Activated CD4-positive, CD25-positive, alpha-beta regulatory T cell treated with anti-CD3 and anti-CD28 coated beads, Interleukin-2, amount 50 U/mL, for 72 hours (primary cell): ENCODE results near the gene DHX35.

Source experiments
- DNase-seq: peaks from one replicate; pipeline ENCODE4 v3.0.0; 2021

DHX35 gene

GRCh38 chr20:39032997-39033396 lies 70.9 kb downstream of the DHX35 start:
- DNase-seq, result no peak

GRCh38 chr20:39036011-39036410 lies 73.9 kb downstream of the DHX35 start:
- DNase-seq, result no peak

GRCh38 chr20:39036851-39037250 lies 74.7 kb downstream of the DHX35 start:
- no peak for DNase-seq

GRCh38 chr20:39038047-39038446 lies 75.9 kb downstream of the DHX35 start:
- no peak for DNase-seq

- DNase-seq, result no peak
These were observed 76.4 kb downstream of the DHX35 start for GRCh38 chr20:39038495-39038894.

GRCh38 chr20:39039261-39039660 lies 77.1 kb downstream of the DHX35 start:
- no peak for DNase-seq

- DNase-seq, result no peak
These were observed 78.0 kb downstream of the DHX35 start for GRCh38 chr20:39040116-39040515.

GRCh38 chr20:39041067-39041466 lies 78.9 kb downstream of the DHX35 start:
- DNase-seq, result no peak

- no peak for DNase-seq
These were observed 80.4 kb downstream of the DHX35 start for GRCh38 chr20:39042279-39043150.

- no peak for DNase-seq
These were observed 82.4 kb downstream of the DHX35 start for GRCh38 chr20:39044501-39044900.

GRCh38 chr20:39045676-39046075 lies 83.5 kb downstream of the DHX35 start:
- DNase-seq, result no peak

- DNase-seq, result no peak
These were observed 85.4 kb downstream of the DHX35 start for GRCh38 chr20:39047417-39047985.

GRCh38 chr20:39048000-39048696 lies 86.0 kb downstream of the DHX35 start:
- peak; percentile 75 for DNase-seq

- no peak for DNase-seq
These were observed 87.0 kb downstream of the DHX35 start for GRCh38 chr20:39049148-39049547.

- peak; percentile 86 for DNase-seq
These were observed 87.8 kb downstream of the DHX35 start for GRCh38 chr20:39049684-39050554.

GRCh38 chr20:39050555-39050902 lies 88.4 kb downstream of the DHX35 start:
- no peak for DNase-seq

GRCh38 chr20:39052676-39053075 lies 90.5 kb downstream of the DHX35 start:
- no peak for DNase-seq

- no peak for DNase-seq
These were observed 95.0 kb downstream of the DHX35 start for GRCh38 chr20:39057143-39057542.

- no peak for DNase-seq
These were observed 95.8 kb downstream of the DHX35 start for GRCh38 chr20:39057911-39058310.

- DNase-seq, result no peak
These were observed 96.9 kb downstream of the DHX35 start for GRCh38 chr20:39059036-39059435.

- no peak for DNase-seq
These were observed 104.5 kb downstream of the DHX35 start for GRCh38 chr20:39066471-39067242.

- DNase-seq, result no peak
These were observed 105.5 kb downstream of the DHX35 start for GRCh38 chr20:39067526-39068216.
